GM19463 (cell line): ENCODE results near the gene LCN1.

Experiments used
- ATAC-seq: cut with Tn5 transposase; IDR thresholded peaks from one replicate; pipeline ENCODE4 v1.9.1; 2021; ENCODE audit warnings: mild to moderate bottlenecking, moderate library complexity; ENCODE audit not compliant: unreplicated experiment

Gene LCN1

DNA sequence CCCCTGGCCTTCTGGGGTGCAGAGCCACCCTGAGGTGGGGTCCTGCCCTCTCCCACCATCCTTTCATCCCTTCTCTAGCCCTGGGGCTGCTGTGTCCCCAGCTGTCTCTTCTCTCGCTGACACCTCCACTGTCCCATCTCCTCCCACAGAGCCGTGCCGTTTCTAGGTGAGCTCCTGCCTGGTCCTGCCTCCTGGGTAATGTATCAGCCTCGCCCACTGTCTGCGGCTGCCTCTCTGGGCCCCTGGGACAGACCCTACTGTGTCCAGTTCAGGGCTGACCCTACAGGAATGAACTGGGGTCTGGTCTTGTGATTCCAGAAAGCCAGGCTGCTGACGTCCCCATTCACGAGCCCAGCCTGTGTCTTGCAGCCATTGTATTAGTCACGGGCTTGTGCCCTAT, 44.4 kb downstream of the LCN1 start:
- no peak for ATAC-seq

DNA sequence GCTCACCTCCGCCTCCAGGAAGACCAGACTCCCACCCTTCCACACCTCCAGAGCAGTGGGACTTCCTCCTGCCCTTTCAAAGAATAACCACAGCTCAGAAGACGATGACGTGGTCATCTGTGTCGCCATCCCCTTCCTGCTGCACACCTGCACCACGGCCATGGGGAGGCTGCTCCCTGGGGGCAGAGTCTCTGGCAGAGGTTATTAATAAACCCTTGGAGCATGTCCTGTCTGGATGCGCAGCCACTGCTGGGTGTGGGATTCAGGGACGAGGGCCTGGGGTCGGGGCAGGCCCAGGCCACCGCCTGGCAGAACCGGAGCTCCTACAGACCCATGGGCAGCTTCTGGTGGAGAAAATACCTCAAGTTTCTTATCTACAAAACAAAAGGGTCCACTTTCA, 45.3 kb downstream of the LCN1 start:
- ATAC-seq: no peak

DNA sequence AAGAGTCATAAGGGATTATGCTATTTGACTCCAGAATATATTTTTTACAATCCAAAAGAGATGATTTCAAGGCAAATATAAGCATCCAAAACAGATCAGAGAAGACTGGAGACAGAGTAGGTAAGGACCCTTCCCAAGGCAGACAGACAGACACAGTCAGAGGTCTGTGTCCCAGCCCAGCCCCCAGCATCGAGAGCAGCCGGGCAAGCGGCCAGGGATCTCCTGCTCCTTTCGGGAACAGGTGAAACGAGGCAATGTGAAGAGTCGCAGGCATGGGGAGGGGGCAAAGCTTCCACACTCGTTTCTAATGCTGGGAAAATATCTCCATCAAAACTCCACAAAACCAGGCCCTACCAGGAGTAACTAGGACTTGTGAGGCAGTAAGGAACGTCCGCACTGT, 46.1 kb downstream of the LCN1 start:
- no peak for ATAC-seq

DNA sequence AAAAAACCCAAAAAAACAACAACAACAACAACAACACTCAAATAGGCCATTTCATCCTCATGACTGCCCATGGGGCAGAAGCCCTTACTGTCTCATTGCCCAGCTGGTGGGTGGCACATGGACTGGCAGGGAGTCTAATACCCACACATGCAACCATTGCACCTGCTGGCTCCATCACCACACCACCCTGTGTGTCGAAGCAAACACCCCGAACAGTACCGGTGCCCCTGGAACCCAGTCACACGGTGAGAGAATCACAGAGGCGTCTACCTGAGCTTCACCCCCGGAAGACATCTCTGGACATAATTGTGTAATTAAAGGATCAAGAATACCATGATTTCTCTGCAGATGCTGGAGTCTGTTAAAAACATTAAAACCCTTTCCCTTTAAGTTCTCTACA, 46.8 kb downstream of the LCN1 start:
- no peak for ATAC-seq

DNA sequence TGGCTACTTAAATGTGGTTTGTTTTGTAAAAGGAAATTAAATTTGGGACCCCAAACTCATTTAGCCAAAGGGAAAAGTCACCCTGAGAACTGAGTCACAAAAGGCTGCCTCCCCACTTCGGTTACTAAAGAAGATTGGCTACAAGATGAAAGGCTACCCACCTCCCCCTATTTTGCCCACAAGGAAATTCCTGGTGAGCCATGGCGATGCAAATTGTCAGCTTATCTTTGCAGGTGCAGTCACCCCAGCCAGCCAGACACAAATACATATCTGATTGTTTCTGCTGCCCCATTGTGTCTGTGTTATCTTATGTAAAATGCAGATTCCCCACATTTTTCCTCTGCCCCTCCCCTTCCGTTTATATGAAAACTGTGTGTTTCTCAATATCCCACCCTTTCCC, 49.2 kb downstream of the LCN1 start:
- no peak for ATAC-seq

DNA sequence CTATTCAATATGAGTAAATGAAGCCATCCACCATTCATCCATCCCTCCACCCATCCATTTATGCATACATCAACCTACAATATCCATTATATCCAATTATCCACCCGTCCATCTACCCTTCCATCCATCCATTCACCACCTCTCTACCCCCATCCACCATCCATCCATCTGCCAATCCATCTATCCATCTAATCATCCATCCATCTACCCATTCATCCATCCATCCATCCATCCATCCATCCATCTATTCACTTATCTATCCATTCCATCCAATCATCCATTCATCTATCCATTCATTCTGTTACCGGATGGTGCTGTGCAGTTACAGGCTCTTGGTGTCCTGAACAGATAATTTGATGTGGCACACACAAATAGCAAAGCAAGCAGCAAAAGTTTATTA, 51.0 kb downstream of the LCN1 start:
- ATAC-seq: no peak

DNA sequence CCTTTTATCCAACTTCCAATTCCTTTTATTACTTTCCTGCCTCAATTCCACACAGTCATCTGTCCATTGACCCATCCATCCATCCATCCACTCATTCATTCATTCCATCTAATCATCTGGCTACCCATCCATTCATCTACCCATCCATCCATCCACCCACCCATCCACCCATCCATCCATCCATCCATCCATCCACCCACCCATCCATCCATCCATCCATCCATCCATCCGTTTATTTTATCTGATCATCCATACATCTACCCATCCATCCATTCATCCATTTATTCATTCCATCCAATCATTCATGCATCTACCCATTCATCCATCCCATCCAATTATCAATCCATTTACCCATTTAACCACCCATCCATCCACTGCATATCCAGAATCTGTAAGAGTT, 51.9 kb downstream of the LCN1 start:
- ATAC-seq: no peak

DNA sequence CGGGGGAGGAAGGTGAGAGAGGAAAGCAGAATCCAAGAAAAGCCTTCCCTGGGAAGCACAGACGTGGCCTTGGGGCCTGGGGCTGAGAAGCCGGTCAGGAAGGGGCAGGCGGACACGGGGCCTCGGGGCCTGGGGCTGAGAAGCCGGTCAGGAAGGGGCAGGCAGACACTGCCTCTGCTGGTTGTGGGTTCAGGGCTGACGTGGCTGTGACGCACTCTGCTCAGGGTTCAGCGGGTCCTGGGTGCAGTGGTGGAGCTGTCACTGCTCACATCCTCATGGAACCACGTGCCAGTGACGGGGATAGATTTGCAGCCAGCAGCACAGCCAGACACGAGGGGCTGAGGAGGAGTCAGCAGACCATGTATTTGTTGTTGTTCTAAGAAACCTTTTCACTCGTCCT, 53.1 kb downstream of the LCN1 start:
- no peak for ATAC-seq

DNA sequence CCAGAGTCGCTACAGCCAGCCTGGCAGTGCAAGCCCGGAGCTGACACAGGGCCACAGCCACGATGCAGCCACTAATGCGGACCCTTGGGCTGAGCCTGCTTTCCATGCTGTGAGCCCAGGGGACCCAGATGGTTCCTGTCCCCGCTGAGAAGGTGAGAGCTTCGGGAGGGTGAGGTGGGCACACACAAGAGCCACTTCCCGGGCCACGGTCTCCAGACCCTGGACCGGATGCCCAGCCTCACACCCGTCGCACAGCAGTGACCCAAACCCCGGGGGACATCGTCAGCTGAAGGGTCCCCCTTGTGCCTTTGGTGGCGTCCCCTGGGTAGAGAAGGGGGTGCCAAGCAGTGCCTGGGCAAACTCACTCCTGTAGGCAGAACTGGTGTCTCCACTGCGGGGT, 53.7 kb downstream of the LCN1 start:
- no peak for ATAC-seq
